SK-N-MC (cell line): ENCODE measurements around the gene CACHD1.

Experiments
- EZH2 ChIP-seq: fragments of 200-600 bp; sonication (generic); IDR thresholded peaks from one replicate; pipeline ENCODE4 v1.6.1; 2017; ENCODE audit warnings: antibody characterized with exemption
- FOXP2 ChIP-seq: optimal IDR thresholded peaks from 2 replicates; pipeline ENCODE3; 2011; ENCODE audit warnings: mild to moderate bottlenecking, moderate library complexity; ENCODE audit not compliant: insufficient read depth; ENCODE audit errors: extremely low read length, control extremely low read depth
- POLR2AphosphoS5 ChIP-seq: IDR thresholded peaks from 2 replicates; pipeline ENCODE4 v1.6.1; 2012; ENCODE audit warnings: mild to moderate bottlenecking, low read depth, low read length, borderline replicate concordance

- TF ChIP-seq EZH2 (no peak), POLR2AphosphoS5 (no peak), FOXP2 (no peak)
These were observed 206.5 kb downstream of the CACHD1 start for GRCh38 chr1:64676386-64676785.
